AG09319 (cell line): ENCODE results near the gene ABCD1.
"Not testable (repeated sequence)": the region's sequence is repeated elsewhere in the genome, so short reads cannot be mapped to it uniquely, and the experiment has no call there.

Source experiments
- DNase-seq: peaks from one replicate; pipeline ENCODE4 v3.0.0-alpha.2; 2010; ENCODE audit warnings: low read depth; ENCODE audit errors: extremely low read depth
- TF ChIP-seq, protein P1 (sequence below): IDR thresholded peaks from 2 replicates; pipeline ENCODE4 v1.5.1; 2011; ENCODE audit warnings: low read depth, mild to moderate bottlenecking, inconsistent platforms, low read length, moderate library complexity

The ABCD1 gene

DNA sequence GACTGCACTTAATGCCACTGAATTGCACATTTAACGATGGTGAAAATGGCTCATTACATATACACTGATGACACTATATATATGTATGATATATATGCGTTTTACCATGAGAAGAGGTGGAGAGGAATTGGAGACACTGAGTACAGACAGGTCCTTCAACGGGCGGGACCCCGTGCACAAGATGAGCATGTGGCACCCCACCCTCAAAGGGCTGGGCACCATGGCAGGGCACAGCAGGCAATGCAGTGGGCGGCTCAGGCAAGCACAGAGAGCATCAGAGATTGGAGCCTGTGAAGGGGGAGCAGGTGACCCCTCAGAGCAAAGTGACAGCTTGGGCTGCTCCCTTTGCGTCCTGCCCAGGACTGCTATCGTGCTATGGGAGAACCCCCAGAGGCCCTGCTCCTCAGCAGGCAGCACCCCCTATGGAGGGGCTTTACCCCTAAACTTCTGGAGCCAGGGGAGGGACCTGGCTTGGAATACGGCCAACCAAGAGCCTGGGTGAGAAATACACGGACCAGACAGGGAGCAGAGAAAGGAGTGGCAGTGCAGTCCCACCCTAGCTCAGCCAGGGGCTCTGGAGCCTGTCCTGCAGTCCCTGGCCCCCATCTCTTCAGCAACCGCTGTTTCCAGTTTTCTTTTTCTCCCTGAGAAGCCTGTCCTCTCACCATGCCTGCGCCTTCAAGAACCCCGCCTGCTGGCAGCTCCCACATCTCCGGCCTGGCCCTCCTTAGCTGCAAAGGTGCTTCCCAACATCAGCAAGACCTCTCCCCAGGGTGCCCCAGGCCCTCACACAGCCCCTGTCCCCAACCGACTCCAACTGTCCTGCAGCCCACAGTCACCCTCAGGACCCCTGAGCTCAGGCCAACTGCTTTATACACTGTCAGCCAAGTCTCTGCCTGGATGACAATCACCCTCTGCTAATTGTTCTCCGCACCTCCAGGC is 26.5 kb upstream of the ABCD1 start:
- no peak for DNase-seq
- TF ChIP-seq, protein P1, sequence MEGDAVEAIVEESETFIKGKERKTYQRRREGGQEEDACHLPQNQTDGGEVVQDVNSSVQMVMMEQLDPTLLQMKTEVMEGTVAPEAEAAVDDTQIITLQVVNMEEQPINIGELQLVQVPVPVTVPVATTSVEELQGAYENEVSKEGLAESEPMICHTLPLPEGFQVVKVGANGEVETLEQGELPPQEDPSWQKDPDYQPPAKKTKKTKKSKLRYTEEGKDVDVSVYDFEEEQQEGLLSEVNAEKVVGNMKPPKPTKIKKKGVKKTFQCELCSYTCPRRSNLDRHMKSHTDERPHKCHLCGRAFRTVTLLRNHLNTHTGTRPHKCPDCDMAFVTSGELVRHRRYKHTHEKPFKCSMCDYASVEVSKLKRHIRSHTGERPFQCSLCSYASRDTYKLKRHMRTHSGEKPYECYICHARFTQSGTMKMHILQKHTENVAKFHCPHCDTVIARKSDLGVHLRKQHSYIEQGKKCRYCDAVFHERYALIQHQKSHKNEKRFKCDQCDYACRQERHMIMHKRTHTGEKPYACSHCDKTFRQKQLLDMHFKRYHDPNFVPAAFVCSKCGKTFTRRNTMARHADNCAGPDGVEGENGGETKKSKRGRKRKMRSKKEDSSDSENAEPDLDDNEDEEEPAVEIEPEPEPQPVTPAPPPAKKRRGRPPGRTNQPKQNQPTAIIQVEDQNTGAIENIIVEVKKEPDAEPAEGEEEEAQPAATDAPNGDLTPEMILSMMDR, result no peak

DNA sequence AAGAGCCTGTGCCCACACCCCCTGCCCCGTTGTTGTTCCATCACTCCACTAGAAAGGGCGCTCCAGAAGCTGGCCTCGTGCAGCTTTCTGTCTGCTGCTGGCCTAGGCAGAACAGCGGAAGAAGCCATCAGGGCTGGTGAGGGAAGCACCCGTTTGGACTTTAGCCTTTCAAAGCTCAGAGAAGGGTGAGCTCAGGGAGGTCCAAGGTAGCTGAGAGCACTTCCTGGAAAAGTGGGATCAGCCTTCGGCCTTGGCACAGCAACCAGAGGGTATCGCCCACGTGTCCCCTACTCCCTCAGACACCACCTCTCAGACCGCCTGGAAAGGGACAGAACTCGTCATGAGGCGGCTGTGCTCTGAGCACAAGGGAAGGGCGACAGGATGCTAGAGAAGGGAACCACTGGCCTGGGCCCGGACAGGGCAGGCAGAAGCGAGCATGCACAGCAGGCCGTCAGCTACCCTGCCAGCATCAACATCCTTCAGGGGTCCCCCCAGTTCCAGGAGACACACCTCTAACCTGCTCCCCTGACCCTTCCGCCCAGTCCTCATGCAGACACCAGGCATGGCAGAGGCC is 25.4 kb upstream of the ABCD1 start:
- not testable (repeated sequence) for DNase-seq

DNA sequence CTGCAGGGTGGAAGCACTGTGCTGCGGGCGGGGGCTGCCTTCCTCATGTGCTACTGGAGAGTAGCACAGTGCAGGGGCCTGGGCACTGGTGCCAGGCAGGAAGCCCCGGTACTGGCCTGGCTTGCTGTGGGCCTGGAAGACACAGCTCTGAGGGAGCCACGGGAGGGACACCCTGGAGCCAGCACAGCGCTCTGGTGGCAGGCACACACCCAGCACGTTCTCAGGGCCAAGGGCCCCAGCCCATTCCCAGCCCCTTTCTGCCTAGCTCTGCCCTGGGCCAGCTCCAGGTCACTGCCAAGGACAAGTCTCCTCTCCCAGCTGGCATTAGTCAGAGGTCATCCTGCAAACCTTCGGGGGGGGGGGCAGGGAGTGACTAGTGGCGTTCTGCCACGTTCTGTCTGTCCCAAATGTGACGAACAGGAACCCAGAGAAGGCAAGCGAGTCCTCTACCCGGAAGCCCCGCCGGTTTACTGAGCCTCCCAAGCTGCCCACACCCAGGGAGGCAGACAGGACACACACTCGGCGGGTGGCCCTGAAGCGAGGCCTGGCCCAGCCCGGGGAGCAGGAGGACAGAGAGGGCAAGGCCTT is 24.8 kb upstream of the ABCD1 start:
- DNase-seq, result not testable (repeated sequence)

DNA sequence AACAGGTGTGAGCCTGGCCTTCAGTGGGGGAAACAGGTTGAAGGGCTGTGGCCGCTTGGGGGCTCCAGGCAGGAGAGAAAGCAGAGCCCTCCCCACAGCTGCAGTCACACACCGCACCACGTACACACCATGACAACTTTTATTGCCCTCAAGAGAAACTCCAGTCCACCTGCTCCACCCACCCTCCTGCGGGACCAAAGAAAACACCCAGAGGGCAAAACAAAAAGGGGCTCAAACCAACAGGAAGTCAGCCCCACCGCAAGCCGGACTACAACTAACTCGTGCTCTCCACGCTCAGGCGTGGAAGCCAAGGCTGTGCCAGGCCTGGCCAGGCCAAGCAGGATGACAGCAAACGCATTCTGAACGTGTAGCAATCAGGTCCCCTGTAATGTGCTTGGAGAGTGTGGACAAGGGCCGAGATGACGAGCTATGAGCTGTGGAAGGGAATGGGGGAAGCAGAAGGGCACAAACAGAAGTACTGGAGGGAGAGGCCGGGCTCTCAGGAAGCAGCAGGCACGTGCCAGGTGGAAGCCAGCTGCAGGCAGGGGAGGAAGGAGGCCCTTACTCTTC is 24.2 kb upstream of the ABCD1 start:
- TF ChIP-seq, protein P1, result no peak

DNA sequence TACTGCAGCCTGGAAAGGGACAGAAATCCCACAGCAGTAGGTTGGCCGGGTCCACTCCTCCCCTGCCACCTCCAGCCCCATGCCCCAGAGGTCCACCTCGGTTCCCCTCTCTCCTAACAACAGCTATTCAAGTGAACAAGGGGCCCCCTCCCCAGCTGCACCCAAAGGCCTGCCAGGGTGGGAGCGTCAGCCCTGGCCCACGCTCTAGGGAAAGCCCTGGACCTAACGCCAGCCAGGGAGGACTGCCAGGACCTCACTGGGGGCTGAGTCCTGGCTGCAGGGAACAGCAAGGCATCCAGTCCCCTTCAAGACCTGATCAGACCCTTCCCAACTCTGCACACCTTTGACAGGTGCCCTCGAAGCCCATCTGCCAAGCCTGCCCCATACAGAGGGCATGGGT is 23.7 kb upstream of the ABCD1 start:
- DNase-seq, result no peak
- TF ChIP-seq, protein P1, result no peak

More for the DNA sequence above, 24.2 kb upstream of the ABCD1 start:
- DNase-seq, result no peak

DNA sequence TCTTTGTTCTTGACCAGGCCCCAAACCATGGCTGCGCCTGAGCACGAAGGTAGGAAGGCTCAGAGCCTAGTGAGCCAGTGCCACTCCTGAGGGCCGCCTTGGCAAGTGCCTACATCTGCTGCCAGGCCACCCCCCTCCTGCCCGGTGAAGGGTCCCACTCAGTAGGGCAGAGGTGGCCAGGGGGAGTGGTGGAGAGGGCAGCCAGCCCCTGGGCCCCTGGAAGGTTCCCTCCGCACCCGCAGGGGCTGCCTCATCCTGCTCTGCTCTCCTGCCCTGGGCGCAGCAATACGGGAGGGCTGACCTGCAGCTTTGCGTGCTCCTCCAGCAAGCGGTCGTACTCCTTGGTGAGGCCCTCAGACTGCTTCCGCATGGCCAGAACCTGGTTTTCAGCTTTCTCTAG is 22.9 kb upstream of the ABCD1 start:
- TF ChIP-seq, protein P1, result no peak
- DNase-seq, result no peak

DNA sequence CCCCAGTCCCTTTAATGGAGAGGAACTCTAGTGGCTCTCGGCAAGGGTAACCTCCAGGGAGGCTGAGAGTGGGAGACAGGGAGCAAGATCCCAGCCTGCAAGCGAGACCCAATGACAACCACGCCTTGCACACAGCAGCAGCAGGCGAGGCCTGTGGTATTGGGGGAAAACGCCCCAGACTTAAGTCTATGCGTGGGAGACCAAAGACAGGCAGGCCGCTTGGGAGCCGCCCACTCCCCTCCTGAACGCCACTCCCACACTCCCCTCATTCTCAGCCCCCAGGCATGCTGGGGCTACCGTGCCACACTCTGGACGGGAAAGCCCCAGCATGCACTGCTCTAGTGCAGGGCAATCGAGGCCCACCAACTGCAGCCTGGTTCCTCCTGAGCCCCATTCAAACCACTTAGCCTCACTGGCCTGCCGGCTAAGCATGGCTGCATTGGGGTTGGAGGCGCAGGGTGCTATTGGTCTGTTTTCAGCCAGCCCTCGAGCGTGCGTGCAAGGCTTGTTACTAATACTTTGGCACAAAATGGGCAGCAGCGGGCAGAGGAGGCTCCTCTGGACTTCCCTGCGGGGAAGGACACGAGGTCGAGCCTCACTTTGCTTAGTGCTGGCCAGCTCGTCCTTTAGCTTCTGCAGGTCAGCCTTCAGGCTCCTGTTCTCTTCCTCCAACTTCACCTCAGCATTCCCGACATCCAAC is 22.2 kb upstream of the ABCD1 start:
- TF ChIP-seq, protein P1, result no peak
- DNase-seq, result no peak

DNA sequence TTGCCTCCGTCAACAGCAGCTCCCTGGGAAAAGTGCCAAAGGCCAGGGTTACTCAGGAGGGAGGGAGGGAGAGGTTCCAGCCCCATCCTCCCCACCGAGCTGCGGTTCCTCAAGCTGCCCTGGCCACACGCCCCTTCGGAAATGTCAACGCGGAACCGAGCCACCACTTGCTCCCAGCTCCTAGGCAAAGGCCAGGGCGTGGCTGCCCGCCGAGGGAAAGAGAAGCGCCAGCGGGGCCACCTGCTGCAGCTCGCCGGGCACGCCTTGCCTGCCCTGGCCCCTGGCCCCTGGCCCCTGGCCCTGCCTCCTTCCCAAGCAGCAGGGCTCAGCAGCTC is 21.7 kb upstream of the ABCD1 start:
- TF ChIP-seq, protein P1, result no peak
- no peak for DNase-seq
